Left ventricle myocardium superior (tissue), 1 donor: ENCODE measurements around the gene NAV2. TPM values are rescaled to one million over a fixed set of nuclear protein-coding genes. Genes with fewer than 3 reads are reported as not detected.

Experiments used
- ATAC-seq: fragments of 200-7000 bp; cut with Tn5 transposase; one replicate; pipeline ENCODE4 v1.9.1; 2020; ENCODE audit warnings: mild to moderate bottlenecking, moderate library complexity
- DNase-seq: peaks from one replicate; pipeline ENCODE4 v3.0.0-alpha.2; 2020
- intact Hi-C: fragments of 100-400 bp; cut with micrococcal nuclease; formaldehyde crosslinking; loops from one replicate; pipeline ENCODE4 v1.11.0; 2022
- total RNA-seq: library from RNA; stranded (reverse); fragmentation: NEBNext Ultra II Directional; extraction: Animal tissue kit (Norgen Biotek cat#: 25700); gene quantifications from one replicate; pipeline ENCODE4 v1.2.1, GENCODE V29; 2021
- donor health status: DM: no; HTN: yes; CAD: no; lungs with severe emphysema.

The NAV2 gene
- total RNA-seq, 1 donor from 2014 or later = 8.8 TPM

DNA sequence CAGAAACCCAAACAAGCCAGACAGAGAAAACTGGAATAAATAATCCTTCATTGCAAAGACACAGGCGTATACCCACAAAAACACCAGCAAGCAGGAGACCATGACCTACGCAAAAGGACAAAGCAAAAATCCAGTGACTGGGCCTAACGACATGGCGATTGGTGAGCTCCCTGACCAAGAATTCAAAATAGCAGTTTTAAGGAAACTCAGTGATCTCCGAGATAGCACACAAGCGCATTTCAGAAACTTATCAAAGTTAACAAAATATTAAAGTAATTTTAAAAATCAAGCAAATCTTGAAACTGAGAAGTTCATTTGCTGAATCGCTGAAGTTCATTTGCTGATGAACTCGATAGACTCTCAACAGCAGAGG lies 420.0 kb downstream of the NAV2 start:
- DNase-seq (no peak), ATAC-seq (no peak)
- intact Hi-C loops = loop anchor here (5.0 kb wide), 1 partner anchor 195 kb away; no protein-coding TSS in a partner anchor

DNA sequence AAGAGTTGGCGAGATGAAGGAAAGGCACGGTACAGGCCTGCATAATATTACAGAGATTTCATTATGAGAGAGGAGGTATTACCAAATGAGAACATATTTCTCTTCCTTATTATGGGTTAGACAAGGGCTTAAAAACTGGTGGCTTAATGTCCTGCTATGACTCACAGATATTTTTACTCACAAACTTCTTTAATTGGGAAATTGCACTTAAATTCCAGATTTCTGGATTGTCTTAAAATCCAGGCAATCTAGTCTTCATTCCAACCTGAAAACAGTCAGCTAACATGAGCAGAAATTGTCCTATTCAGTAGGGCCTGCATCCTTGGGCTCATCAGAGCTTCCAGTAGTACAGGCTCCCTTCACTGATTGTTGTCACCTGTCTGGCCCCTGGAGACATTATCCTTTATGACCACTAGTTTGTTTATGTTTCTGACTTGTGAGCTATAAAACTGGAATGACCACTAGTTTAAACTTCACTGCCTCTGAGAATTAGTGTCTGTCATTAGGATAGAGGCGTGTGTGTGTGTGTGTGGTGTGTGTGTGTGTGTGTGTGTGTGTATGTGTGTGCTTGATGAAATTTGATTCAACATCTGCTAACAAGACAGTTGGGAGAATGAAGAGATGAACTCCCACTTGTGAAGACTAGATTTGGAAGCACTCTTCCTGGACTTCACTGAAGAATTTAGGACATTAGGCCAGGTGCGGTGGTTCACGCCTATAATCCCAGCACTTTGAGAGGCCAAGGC lies 422.5 kb downstream of the NAV2 start:
- no peak for DNase-seq
- no peak for ATAC-seq
- intact Hi-C loops = loop anchor here (5.0 kb wide), 1 partner anchor 198 kb away; no protein-coding TSS in a partner anchor

DNA sequence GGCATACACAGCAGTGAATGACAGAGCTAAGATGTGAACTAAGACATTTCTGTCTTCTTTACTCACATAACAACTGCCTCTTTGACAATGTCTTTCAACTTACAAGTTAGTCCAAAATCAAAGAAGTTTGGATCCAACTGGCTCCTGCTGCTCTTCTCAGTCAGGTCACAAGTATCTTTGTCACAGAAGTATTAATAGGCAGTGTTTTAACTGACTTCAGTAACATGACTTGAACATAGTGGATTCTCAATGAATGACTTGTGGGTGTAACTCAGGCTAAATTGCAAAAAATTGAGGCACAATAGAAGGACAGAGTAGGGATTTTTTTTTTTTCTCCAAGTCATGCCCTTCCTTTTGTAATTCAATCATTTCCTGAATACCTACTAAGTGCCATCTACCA lies 425.0 kb downstream of the NAV2 start:
- peak; percentile 31 for ATAC-seq
- DNase-seq = no peak
- intact Hi-C loops = no loop called here

DNA sequence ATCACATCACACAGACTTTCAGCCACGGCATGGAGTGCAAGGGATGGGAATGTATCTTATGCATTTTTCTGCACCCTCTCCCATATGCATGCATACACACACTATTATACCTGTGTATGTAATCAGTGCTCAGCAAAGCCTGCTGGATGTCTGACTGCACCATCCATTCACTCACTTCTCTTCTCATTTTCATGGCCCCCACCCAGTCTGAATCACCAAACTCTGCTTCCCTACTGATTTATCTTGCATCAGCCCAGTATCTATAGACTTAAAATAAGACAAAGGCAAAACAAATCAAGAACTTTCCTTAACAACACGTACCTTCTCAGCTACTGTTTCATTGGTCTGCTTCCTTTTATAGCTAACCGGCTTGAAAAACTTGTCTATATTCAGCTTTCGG lies 426.1 kb downstream of the NAV2 start:
- intact Hi-C loops = no loop called here
- ATAC-seq (no peak), DNase-seq (no peak)

DNA sequence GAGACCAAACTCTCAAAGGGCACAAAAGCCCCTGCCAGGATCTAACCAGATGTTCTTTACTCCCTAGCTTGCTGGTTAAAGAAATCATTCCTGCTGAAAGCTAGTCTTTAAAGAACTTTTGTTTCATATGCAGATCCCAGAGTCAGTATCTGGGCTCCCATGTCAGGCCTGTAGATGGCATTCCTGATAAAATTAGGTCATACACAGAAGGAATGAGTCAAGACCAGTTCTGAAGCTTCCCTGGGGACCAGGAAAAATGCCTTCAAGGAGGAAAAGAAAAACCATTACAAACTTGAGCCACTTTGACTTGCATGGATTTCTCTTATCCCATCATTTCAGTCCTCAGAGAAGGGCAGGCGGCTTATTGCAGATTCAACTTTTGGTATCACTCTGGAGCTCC lies 441.7 kb downstream of the NAV2 start:
- ATAC-seq (no peak), DNase-seq (no peak)
- intact Hi-C loops = no loop called here

DNA sequence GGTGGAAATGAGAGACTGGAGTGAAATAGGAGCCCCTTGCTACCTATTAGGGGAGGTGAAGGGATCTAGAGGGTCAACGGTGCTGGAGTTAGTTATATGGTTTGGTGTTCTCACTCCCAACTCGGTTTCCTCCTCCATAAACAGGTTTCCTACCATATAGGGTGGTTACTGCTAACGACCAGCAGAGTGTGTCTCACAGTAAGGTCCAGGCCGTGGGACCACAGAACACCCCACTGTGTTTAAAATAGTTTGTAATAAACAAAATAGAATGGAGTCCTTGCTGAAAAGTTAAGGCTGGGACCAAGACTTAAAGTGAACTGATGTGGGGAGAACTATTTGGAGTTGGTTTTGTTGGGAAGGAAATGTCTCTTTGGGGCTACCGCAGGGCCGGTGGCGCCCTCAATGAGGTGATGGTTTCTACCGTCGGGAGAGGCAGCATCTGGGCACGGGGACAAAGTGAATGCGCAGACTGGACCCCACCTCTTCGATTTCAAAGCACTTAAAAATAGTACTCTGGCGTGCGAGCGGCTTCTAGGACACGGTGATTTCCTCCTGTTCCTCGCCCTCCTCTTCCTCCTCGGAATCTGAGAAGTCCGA lies 443.1 kb downstream of the NAV2 start:
- intact Hi-C loops = no loop called here
- DNase-seq (no peak), ATAC-seq (no peak)

DNA sequence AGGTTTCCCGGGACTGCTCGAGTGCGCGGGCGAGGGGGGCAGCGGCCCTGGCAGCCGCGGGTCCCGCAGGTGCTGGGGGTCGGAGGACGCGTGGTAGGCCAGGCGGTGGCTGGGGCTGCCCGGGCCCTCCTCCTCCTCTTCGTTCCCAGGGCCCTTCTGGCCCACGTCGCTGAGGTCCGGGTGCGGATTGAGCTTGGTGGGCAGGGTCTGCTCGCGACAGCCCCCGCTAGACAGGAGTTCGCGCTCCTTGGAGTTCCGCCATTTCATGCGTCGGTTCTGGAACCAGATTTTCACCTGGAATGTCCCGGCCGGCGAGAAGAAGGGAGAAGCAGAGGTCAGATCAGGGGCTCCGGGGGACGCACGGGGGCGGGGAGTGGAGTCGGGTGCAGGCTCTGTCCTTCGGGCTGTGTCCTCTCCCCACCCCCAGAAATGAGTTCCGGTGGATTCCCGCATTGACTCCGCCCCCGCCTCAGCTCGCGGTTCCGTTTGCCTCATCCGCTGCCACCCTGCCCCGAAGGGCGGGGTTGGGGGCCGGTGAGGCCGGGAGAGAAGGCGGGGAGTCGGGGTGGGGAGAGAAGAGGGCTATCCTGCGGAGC lies 443.7 kb downstream of the NAV2 start:
- DNase-seq (no peak), ATAC-seq (no peak)
- intact Hi-C loops = no loop called here

DNA sequence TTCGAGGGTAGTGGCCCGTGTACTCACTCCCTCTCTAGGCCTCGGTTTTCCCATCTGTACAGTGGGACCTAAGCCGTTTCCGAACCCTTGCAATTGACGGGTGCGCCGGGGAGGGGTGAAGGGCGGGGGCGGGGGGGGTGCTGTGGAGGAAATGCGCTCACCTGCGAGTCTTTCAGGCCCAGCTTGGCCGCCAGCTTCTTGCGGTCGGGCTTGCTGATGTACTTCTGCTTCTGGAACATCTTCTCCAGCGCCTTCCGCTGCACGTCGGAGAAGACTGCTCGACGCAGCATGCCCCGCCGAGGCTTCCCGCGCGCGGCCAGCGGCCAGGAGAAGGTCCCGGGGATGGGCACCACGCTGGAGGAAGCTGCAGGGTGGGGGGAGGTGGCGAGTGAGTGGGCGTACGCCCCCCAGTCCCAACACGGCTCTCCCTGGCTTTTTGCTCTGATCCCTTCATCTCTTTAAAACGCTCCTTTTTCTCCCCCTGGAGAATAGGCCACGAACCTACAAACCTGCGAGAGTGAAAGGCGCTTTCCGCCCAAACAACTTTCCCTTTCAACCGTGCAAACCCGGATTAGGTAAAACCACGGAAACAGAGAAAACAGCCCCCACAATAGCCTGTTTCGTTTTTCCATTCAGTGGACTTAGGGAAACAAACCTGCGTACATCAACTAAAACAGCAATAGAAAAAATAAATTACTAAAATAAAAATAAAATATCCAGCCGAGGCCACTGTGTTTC lies 444.4 kb downstream of the NAV2 start:
- intact Hi-C loops = no loop called here
- DNase-seq (no peak), ATAC-seq (no peak)

DNA sequence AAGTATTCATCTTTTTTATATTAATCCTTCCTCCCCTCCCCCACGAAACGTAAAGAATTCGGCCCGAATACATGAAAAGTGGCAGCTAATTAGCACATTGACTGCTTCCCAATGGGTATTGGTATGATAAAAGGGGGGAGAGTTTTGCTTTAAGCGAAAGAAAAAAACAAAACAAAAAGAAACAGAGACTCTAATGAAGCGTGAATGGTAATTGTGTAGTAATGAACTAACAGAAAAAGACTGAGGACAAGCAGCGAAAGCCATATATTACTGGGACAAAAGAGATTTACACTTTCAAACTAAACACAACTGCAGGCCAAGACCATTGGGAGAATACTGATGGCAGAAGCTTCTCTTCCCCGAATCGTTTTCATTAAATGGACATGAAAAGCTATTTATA lies 445.1 kb downstream of the NAV2 start:
- DNase-seq (no peak), ATAC-seq (no peak)
- intact Hi-C loops = no loop called here

DNA sequence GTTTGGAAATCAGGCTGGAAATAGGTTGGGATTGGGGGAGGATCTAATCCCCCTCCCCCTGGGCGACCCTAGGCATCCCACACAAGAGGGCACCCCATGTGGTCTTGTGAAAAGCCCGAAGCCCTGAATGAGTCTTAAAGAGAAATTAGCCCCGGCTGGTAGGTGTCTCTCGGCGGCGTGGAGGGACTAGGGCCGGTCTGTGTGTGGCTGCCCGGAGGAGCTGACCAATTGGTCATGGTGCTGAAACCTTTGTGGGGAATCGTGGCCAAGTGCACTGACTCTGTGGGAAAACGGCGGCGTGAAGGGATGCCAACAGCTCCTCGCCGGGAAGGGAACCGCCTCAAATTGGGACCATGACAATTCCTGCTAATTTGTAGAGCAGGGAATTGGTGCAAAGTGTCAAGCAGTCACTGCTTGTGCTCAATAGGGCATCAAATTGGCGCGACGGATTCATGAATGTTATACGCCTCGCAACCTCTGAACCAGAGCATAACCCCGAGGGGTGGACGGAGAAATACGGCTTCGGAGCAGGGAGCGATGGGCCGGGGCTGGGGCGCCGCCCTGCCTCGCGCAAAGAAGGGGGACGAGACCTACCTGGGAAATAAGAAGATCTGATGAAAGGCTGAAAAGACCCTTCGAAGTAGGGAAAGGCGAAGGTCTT lies 446.1 kb downstream of the NAV2 start:
- intact Hi-C loops = no loop called here
- DNase-seq = peak; percentile 62
- peak; percentile 84 for ATAC-seq

DNA sequence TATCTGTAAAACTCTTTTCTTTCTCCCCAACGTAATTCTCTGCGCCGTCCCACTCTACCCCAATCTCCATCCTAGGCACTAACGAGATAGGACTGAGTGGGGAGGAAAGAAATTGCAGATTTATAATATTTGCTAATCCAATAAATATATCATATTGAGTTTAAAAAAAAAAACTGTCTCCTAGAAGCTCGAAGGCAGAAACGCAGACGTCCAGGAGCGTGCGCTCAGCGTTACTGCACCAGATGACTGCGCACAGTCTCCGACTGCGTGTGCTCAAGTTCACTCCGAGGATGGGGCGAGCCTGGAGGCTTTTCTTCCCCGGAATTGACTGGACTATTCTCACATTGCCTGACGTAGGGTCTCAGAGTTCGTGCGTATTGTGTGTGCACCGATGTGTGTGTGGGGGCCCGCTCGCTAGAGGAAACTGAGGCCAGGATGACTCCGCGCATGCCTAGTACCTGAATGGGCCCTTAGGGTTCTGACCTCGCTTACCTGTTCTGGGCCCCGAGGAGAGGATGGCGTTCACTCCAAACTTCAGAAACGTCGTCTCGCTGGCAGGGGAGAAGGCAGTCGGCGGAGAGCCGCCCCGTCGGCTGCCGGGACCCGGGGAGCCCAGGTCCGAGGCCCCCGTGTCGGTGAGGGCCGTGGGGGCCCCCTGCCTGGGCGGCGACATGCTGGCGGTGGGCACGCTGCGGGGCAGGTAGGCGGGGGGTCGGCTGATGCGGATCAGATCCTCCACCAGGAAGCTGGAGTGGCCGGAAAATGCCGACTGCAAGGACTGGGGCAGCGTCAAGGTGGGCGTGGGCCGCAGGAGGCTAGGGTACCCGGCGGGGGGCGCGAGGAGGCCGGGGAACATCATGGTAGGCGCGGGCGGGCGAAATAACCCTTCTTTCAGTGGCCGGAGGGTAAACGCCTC lies 447.1 kb downstream of the NAV2 start:
- no peak for DNase-seq
- no peak for ATAC-seq

DNA sequence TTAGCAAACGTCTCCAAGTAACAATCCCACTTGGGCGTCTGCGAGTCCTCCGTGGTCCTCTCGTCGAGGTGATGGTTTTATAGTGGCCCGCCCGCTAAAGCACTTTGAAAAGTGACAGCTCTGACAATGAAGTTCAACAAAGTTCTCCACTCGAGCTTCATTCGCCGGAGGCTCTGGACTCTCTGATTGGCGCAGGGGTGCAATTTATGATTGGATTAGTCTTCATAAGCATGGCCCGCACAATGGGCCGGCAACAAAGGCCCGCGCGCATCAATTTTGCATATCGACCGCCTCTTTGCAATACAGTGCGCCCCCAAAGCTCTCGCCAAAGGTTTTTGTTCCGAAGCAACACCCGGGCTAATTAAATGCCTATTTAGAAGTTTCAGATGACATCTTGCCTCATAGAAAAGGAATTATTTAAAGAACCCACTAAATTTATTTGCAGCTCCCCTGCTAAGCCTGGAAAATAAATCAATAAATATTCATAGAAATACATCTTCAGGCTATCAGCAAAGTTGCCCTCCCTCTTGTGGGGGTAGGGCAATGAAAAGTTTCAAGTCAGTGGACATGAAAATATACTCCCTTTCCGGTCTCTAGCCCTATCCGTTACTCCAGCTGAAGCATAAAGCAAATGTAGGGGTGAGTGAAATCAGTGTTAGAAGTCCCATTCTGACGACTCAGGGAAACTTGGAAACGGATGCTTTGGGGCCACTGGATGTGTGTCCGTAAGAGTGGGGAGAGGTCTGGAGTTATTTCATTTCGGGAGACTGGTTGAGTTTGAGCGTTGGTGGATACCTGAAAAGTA lies 448.0 kb downstream of the NAV2 start, which contains the start of gene DBX1:
Gene DBX1 (minus strand): TSS at position 51 of the 805 bp plus-strand sequence. CDS start 151 bp downstream, outside the sequence.
- no peak for DNase-seq
- intact Hi-C loops = no loop called here
- no peak for ATAC-seq

More for the DNA sequence above, 447.1 kb downstream of the NAV2 start:
- intact Hi-C loops = no loop called here

DNA sequence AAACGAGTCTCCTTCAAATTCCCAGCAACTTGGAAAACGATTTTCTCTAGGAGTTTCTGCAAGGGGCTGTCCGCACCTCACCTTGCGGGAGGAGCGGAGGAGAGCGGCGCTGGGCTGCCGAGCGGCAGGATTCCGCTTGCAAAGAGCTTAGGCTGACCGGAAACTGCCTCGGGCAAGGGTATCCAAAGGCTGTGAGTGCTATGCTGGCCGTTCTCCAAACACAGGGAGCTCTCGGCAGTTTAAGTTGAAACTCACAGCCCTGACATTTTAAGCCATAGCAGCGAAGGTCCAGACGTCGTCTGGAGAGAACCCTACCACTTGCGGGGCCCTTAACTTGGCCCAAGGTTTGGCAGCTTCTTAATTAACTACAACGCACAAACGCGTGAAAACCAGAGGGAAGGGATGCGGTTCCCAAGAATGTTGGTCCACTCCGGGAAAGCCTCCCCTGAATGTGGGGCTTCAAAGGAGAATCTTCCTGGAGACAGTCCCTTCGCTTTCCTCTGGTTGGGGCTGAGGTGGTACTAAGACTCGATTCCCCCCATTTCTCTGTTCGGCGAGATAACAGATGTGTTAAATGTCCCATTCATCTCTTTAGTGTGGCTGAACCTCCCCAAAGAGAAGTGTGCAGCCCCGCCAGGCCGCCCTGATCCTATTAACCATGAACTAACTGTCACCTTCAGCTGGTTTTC lies 448.7 kb downstream of the NAV2 start:
- DNase-seq = no peak
- intact Hi-C loops = no loop called here
- ATAC-seq = no peak

DNA sequence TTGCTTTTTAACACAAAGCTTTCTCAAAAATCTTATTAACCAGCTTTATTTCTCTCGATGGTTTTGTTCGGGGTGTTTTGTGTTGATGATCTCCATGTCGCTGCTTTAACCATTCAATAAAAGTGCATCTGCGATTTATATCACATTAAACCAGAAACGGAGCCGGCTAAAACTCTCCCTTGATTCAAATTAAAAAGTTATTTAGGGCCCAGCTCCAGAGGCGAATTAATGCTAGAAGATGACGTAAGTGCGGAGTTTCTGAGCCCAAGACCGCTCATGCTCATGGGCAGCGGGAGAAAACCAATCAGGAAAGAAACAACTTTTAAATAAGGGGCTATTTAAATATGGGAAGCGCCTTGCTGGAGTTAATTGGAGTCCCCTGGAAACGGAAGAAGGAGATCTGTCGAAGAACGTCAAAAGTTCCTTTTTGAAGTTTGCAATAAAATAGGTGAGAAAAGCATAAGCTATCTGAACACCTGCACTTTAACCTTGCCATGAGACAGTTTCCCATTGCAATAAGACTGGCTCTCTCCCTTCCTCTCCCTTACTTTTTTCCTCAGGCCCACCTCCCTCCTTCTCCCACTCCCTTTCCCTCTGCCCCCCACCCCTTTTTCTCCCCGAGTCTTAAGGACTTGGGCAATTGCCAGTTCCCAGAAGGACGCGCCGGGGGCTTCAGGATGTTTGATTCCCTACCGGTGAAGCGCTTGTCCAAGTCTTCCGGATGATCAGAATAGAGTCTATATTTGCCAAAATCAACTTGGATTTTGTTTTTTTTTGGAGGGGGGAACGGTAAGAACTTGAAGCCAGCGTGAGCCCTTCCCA lies 449.5 kb downstream of the NAV2 start:
- ATAC-seq = no peak
- intact Hi-C loops = no loop called here
- no peak for DNase-seq

DNA sequence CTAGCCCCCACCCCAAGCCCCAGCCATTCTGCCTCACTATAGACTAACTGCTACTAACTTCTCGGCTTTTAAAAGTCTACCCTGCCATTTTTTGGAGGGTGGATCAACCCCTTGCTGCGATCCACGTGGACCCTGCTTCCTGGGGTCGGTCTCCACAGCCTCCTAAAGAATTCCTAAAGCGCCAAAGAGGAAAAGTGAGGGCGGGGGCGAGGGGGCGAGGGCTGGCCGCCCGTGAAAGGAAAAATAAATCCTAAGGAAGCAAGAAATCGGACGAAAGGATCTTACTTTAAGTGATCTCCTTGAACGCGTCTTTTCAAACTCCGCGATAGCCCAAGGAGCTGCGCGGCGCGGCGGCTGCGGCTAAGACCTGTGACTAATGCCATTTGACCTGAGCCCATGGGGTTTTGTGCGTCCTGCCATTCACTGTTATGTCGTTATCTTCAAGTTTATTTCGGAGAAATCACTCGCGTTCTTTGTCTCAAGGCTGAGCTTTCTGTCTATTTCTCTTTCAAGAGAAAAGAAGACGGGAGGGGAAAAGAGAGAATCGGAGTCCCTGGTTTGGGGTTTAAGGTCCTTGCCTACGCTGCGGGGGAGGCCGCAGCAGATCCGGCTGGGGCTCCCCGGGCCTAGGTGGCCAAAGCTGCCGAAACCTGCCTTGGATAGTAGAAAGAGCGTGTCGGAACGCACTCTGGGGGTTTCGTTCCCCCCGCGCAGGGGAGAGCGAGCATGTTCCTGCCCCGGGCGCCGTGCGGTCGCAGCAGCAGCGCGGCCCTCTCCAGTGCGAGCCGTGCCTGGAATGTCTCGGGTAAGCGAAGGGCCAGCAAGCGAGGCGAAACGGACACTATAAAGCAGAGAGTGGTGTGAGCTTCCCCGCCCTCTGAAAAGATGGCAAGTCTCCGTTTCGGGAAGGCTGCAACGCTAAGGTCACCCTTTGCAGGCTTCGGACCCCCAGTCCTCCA lies 450.5 kb downstream of the NAV2 start:
- DNase-seq = peak; percentile 30
- intact Hi-C loops = no loop called here

More for the DNA sequence above, 450.5 kb downstream of the NAV2 start:
- ATAC-seq = peak; percentile 56
